Psoas muscle (tissue), 8 donors: ENCODE results near the gene SEMA3C. TPM values are rescaled to one million over a fixed set of nuclear protein-coding genes. Genes with fewer than 3 reads are reported as not detected.

Experiments
- ATAC-seq, 4 donors: fragments of 200-7000 bp; cut with Tn5 transposase; one replicate each; pipeline ENCODE4 v1.9.1; 2020; ENCODE audit warnings: moderate library complexity in 3 of 4, mild to moderate bottlenecking in 2 of 4
- DNase-seq, 2 donors: peaks; one replicate each; pipeline ENCODE4 v3.0.0-alpha.2; 2020
- H3K27ac ChIP-seq: fragments of 200-600 bp; one replicate; pipeline ENCODE4 v1.8.0; 2022
- H3K27me3 ChIP-seq, 3 donors: fragments of 200-600 bp in 1 of 3; one replicate each; pipeline versions ENCODE4 v1.6.1 to v1.8.0; 2013 to 2022; ENCODE audit warnings: low read length in 2 of 3, mild to moderate bottlenecking in 2 of 3, moderate library complexity in 1 of 3; ENCODE audit not compliant: insufficient read depth in 3 of 3
- H3K36me3 ChIP-seq, 2 donors: fragments of 200-600 bp in 1 of 2; one replicate each; pipeline versions ENCODE4 v1.6.1 to v1.8.0; 2013 to 2022; ENCODE audit warnings: low read depth in 1 of 2, mild to moderate bottlenecking in 1 of 2, moderate library complexity in 1 of 2; ENCODE audit not compliant: insufficient read depth in 1 of 2
- H3K4me1 ChIP-seq: fragments of 200-600 bp; one replicate; pipeline ENCODE4 v1.8.0; 2022
- H3K4me3 ChIP-seq: fragments of 200-600 bp; one replicate; pipeline ENCODE4 v1.8.0; 2022; ENCODE audit warnings: mild to moderate bottlenecking
- H3K9me3 ChIP-seq: fragments of 200-600 bp; one replicate; pipeline ENCODE4 v1.8.0; 2022
- WGBS, 3 donors: extraction: QIAGEN DNeasy Blood & Tissue Kit; methylation state at CpG; one replicate each; pipeline versions ENCODE4 v1.1.6 to v1.1.7; 2013; 5-methylcytosine and 5-hydroxymethylcytosine counted together
- intact Hi-C, 2 donors: fragments of 100-400 bp; cut with DNase I; formaldehyde crosslinking; loops; one replicate each; pipeline versions ENCODE4 v1.11.0 to v1.14.2; 2022
- polyA plus RNA-seq, 3 donors: library from polyadenylated mRNA; stranded (reverse); fragments of 200-250 nt; gene quantifications; one replicate each; pipeline ENCODE4 v1.2.3, GENCODE V29; 2013
- total RNA-seq, 4 donors: library from RNA; stranded (reverse); fragmentation: NEBNext Ultra II Directional in 2 of 4; extraction: Animal tissue kit (Norgen Biotek cat#: 25700) in 2 of 4; gene quantifications; one replicate each; pipeline versions ENCODE4 v1.2.1 to v1.2.4, GENCODE V29; 2021 to 2023
- TF ChIP-seq, protein P1 (sequence below): fragments of 200-600 bp; IDR thresholded peaks from one replicate; pipeline ENCODE4 v1.8.0; 2022; ENCODE audit warnings: antibody characterized with exemption
- donor health status: healthy with polysubstance abuse.
- donor health status: DM: no; HTN: no; CAD: no; lungs with moderate emphysema.
- donor health status: Bipolar disorder and iron deficiency.
- donor health status: healthy.
- donor health status: DM: yes; HTN: yes; CAD: no.
- donor health status: DM: no; HTN: no; CAD: no.
- donor health status: DM: no; HTN: no; CAD: no.
- donor health status: DM: yes; HTN: yes; CAD: no.

SEMA3C gene
- total and polyA plus RNA-seq, 7 donors, result 6.6 to 63.1 (median 18.3) TPM

DNA sequence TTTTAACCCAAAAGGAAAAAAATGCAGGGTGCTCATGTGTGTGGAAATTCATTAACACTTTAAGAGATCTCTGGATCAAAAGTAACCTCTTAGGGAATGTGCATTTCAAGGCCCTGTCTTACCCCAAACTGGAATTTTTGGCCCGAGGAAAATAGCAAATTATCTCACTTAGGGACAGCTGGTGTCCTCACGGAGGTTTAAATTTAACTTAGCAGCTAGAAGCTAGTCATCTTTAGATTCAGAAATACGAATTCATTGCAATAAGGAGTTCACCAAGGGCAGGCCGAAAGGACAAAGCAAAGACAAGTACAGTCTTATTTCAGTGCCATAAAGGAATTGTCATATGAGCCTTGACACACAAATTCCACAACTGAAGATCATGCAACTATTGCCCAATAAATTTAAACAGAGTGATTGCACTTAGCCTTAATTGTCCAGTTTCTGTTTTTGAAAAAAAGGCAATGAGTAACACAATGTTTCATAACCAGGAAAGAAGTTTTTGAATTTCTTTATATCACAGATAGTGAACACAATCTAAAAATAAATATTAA lies 22.4 kb upstream of the SEMA3C start:
- Histone ChIP-seq H3K9me3 (no peaks in the 10 kb centered on the region), H3K27ac (peak overlapping the region; percentile 63), H3K4me3 (no peak overlapping the region), H3K27me3 (no peaks in the 10 kb centered on the region), H3K36me3 (no peaks in the 10 kb centered on the region), H3K4me1 (peaks cover 24% of the 10 kb centered on the region)
- intact Hi-C loops, result no loop called here
- TF ChIP-seq, protein P1, sequence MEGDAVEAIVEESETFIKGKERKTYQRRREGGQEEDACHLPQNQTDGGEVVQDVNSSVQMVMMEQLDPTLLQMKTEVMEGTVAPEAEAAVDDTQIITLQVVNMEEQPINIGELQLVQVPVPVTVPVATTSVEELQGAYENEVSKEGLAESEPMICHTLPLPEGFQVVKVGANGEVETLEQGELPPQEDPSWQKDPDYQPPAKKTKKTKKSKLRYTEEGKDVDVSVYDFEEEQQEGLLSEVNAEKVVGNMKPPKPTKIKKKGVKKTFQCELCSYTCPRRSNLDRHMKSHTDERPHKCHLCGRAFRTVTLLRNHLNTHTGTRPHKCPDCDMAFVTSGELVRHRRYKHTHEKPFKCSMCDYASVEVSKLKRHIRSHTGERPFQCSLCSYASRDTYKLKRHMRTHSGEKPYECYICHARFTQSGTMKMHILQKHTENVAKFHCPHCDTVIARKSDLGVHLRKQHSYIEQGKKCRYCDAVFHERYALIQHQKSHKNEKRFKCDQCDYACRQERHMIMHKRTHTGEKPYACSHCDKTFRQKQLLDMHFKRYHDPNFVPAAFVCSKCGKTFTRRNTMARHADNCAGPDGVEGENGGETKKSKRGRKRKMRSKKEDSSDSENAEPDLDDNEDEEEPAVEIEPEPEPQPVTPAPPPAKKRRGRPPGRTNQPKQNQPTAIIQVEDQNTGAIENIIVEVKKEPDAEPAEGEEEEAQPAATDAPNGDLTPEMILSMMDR, result no peak
- peak; percentile 38 to 76 (median 63) for ATAC-seq
- WGBS, 3 donors, result 26 to 38% (median 32%) methylated on average over 4 of the region's 4 CpGs
- DNase-seq, result no peak

DNA sequence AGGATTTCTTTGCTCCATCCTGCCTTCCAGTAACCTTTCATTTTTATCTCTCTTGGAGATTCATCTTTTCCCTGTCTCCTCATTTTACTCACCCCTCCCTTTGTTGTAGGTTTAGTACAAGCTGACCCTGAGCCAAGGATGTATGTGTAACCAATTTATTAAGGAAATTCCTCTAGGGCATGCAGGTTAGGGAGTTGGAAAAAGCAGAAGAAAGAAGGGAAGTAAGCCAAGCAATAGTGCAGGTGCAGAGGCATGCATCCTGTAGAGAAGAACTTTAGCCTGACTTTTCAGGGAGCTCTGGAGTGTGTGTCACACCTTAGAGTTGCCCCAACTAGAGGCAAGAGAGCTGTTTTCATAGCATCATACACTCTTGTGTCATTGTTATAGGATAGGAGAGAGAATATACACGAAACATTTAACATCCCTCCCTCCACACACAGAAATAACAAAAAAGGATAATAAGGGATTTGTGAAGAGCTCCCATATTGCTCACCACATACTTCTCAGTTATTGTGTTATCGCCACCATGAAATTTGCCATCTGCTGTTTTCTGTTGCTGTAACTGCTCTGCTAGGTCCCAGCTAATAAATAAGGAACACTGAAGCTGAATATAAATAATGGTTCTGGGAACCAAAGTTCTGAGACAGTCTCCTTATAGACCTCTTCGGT lies 21.8 kb upstream of the SEMA3C start:
- no peaks in the 10 kb centered on the region for H3K27me3 ChIP-seq
- intact Hi-C loops, result no loop called here
- no peak for DNase-seq
- no peak overlapping the region for H3K4me3 ChIP-seq
- peaks cover 24% of the 10 kb centered on the region for H3K4me1 ChIP-seq
- no peak for ATAC-seq
- H3K36me3 ChIP-seq, result no peaks in the 10 kb centered on the region
- H3K9me3 ChIP-seq, result no peaks in the 10 kb centered on the region
- H3K27ac ChIP-seq, result peak overlapping the region; percentile 63
- 61 to 81% (median 62%) methylated on average over 3 of the region's 3 CpGs for WGBS, 3 donors
- TF ChIP-seq, protein P1, result no peak

DNA sequence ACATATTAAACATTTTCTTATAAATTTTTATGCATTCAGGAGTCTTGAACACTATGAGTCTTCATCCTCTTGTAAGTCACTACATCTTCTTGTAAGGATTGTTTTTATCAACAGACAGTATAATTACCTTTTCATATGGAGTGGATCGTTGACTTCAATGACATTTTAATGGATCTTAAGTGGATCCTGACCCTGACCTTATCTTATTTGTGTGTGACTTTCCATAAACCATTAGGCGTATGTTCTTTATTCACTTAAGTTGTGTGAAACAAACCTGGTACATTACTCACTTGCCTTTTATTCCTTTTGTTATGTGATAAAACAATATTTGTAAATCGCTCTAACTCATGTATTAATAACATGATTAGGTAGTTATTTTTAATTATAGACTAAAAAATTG lies 18.5 kb upstream of the SEMA3C start:
- Histone ChIP-seq H3K27me3 (no peaks in the 10 kb centered on the region), H3K4me1 (peaks cover 17% of the 10 kb centered on the region), H3K27ac (no peak overlapping the region), H3K9me3 (no peaks in the 10 kb centered on the region), H3K36me3 (no peaks in the 10 kb centered on the region), H3K4me3 (no peak overlapping the region)
- no peak for DNase-seq
- TF ChIP-seq, protein P1, result no peak
- ATAC-seq, result no peak
- intact Hi-C loops, result no loop called here
- WGBS, 3 donors, result 78 to 86% (median 84%) methylated on average over 3 of the region's 3 CpGs

DNA sequence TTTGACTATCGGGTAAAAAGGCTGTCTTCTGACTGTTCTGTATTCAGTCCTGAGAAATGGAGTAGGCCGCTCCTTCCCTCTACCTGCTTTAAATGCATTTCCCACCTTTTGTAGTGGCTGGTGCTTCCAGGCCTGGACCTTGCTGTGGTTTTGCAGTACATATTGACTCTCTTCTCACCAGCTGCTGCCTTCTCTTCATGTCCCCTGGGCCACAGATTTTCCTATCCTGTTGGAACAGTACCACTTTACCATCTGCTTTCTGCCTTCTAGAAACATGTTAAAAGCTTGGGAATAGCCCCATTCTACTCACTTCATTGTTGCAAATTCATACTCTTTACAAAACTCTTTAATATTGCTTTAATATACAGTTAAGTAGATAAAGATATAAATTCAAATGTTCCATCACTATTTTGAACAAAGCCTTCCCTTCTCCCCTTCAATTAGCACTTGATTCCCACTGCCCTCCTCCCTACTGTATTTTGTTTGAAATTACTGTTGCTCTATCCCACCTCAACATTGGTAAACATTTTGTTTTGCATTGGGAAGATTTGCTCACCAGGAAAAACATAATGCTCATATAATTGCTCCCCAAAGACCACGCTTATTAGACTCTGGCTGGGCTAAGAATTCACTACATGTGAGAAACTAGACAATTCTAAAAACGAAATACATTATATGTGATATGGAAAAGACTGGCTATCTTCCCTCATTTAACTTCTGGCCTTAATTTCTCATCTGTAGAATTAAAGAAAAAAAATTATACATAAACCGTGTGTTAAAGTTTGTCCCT lies 17.3 kb upstream of the SEMA3C start:
- Histone ChIP-seq H3K4me1 (peaks cover 7% of the 10 kb centered on the region), H3K4me3 (no peak overlapping the region), H3K27me3 (no peaks in the 10 kb centered on the region), H3K36me3 (no peaks in the 10 kb centered on the region), H3K9me3 (no peaks in the 10 kb centered on the region), H3K27ac (no peak overlapping the region)
- no peak for DNase-seq
- TF ChIP-seq, protein P1, result no peak
- 87 to 91% (median 89%) methylated on average over 5 of the region's 5 CpGs for WGBS, 3 donors
- intact Hi-C loops, result no loop called here
- ATAC-seq, result no peak
